H9 (cell line): ENCODE data around the gene CERKL. TPM values are rescaled to one million over a fixed set of nuclear protein-coding genes. Genes with fewer than 3 reads are reported as not detected.

ENCODE experiments used
- DNase-seq: peaks from one replicate; pipeline ENCODE4 v3.0.0-alpha.2; 2017
- H2AFZ ChIP-seq: one replicate; pipeline ENCODE4 v1.6.1; 2013; ENCODE audit warnings: mild to moderate bottlenecking, low read length, control low read depth, moderate library complexity
- H2AK5ac ChIP-seq: 2 replicates; pipeline ENCODE4 v1.6.1; 2013; ENCODE audit warnings: low read length, control low read depth, mixed read lengths; ENCODE audit not compliant: insufficient read length
- H2BK120ac ChIP-seq: one replicate; pipeline ENCODE4 v1.6.1; 2013; ENCODE audit warnings: low read depth, mild to moderate bottlenecking, low read length, control low read depth, inconsistent platforms; ENCODE audit not compliant: poor library complexity, severe bottlenecking
- H2BK12ac ChIP-seq: 2 replicates; pipeline ENCODE4 v1.6.1; 2013; ENCODE audit warnings: low read length, control low read depth, mixed read lengths, low read depth; ENCODE audit not compliant: insufficient read length
- H2BK15ac ChIP-seq: 2 replicates; pipeline ENCODE4 v1.6.1; 2013; ENCODE audit warnings: low read depth, low read length, control low read depth
- H2BK20ac ChIP-seq: one replicate; pipeline ENCODE4 v1.6.1; 2013; ENCODE audit warnings: low read depth, mild to moderate bottlenecking, low read length, control low read depth, inconsistent platforms; ENCODE audit not compliant: poor library complexity, severe bottlenecking
- H2BK5ac ChIP-seq: 2 replicates; pipeline ENCODE4 v1.6.1; 2013; ENCODE audit warnings: low read length, control low read depth, mixed read lengths; ENCODE audit not compliant: insufficient read length
- H3K14ac ChIP-seq: 2 replicates; pipeline ENCODE4 v1.6.1; 2013; ENCODE audit warnings: low read length, control low read depth; ENCODE audit not compliant: insufficient read depth
- H3K18ac ChIP-seq: 2 replicates; pipeline ENCODE4 v1.6.1; 2013; ENCODE audit warnings: low read depth, mild to moderate bottlenecking, mixed read lengths, low read length, control low read depth; ENCODE audit not compliant: insufficient read length
- H3K23ac ChIP-seq: 2 replicates; pipeline ENCODE4 v1.6.1; 2013; ENCODE audit warnings: low read length, control low read depth, mixed read lengths, low read depth; ENCODE audit not compliant: insufficient read length
- H3K23me2 ChIP-seq: 2 replicates; pipeline ENCODE4 v1.6.1; 2013; ENCODE audit warnings: low read depth, mild to moderate bottlenecking, mixed read lengths, low read length, control low read depth; ENCODE audit not compliant: insufficient read length, poor library complexity, severe bottlenecking
- H3K27ac ChIP-seq: 2 replicates; pipeline ENCODE4 v1.5.1; 2013; ENCODE audit warnings: low read length, control low read depth, mixed read lengths, low read depth; ENCODE audit not compliant: insufficient read length
- H3K27me3 ChIP-seq: 2 replicates; pipeline ENCODE4 v1.6.1; 2013; ENCODE audit warnings: low read length, control low read depth, inconsistent platforms; ENCODE audit not compliant: insufficient read depth
- H3K4ac ChIP-seq: 2 replicates; pipeline ENCODE4 v1.6.1; 2013; ENCODE audit warnings: low read depth, mild to moderate bottlenecking, control low read depth, inconsistent platforms, low read length, moderate library complexity
- H3K4me1 ChIP-seq: 2 replicates; pipeline ENCODE4 v1.6.1; 2013; ENCODE audit warnings: low read length, control low read depth, inconsistent platforms; ENCODE audit not compliant: insufficient read depth
- H3K4me2 ChIP-seq: 2 replicates; pipeline ENCODE4 v1.6.1; 2013; ENCODE audit warnings: low read length, control low read depth, mixed read lengths; ENCODE audit not compliant: insufficient read length, insufficient read depth
- H3K56ac ChIP-seq: 2 replicates; pipeline ENCODE4 v1.6.1; 2013; ENCODE audit warnings: low read depth, mild to moderate bottlenecking, mixed read lengths, low read length, control low read depth; ENCODE audit not compliant: insufficient read length
- H3K79me1 ChIP-seq: 2 replicates; pipeline ENCODE4 v1.6.1; 2013; ENCODE audit warnings: low read depth, mild to moderate bottlenecking, moderate library complexity, low read length, control low read depth, inconsistent platforms; ENCODE audit not compliant: insufficient read depth, poor library complexity, severe bottlenecking
- H3K79me2 ChIP-seq: 2 replicates; pipeline ENCODE4 v1.6.1; 2013; ENCODE audit warnings: low read length, control low read depth, inconsistent platforms; ENCODE audit not compliant: insufficient read depth
- H3K9ac ChIP-seq: 2 replicates; pipeline ENCODE4 v1.6.1; 2013; ENCODE audit warnings: low read length, control low read depth, mixed read lengths; ENCODE audit not compliant: insufficient read length; ENCODE audit errors: extremely low read depth
- H3K9me3 ChIP-seq: one replicate; pipeline ENCODE4 v1.6.1; 2013; ENCODE audit warnings: low read depth, low read length, inconsistent platforms; ENCODE audit not compliant: control insufficient read depth
- H3T11ph ChIP-seq: one replicate; pipeline ENCODE4 v1.6.1; 2013; ENCODE audit warnings: mild to moderate bottlenecking, low read length, control low read depth, inconsistent platforms
- H4K20me1 ChIP-seq: one replicate; pipeline ENCODE4 v1.6.1; 2013; ENCODE audit not compliant: control insufficient read depth, insufficient read length, insufficient read depth
- H4K5ac ChIP-seq: 2 replicates; pipeline ENCODE4 v1.6.1; 2013; ENCODE audit warnings: low read depth, mild to moderate bottlenecking, mixed read lengths, low read length, control low read depth; ENCODE audit not compliant: insufficient read length
- H4K8ac ChIP-seq: replicated peaks from 2 replicates; pipeline ENCODE4 v1.6.1; 2013; ENCODE audit warnings: low read length, control low read depth, mixed read lengths, low read depth; ENCODE audit not compliant: insufficient read length
- H4K91ac ChIP-seq: 2 replicates; pipeline ENCODE4 v1.6.1; 2013; ENCODE audit warnings: low read depth, mild to moderate bottlenecking, moderate library complexity, mixed read lengths, low read length, control low read depth; ENCODE audit not compliant: insufficient read length
- H3K27ac Mint-ChIP-seq, 3 experiments: 2 replicates in 2 of 3; 3 replicates in 1 of 3; pipeline ENCODE4 v1.8.0; 2020 to 2021; ENCODE audit warnings: mixed read lengths in 3 of 3, mild to moderate bottlenecking in 1 of 3, moderate library complexity in 1 of 3
- H3K27me3 Mint-ChIP-seq: 2 replicates; pipeline ENCODE4 v1.8.0; 2021; ENCODE audit warnings: low read depth, mild to moderate bottlenecking, moderate library complexity, mixed read lengths
- H3K36me3 Mint-ChIP-seq, 3 experiments: 2 replicates in 2 of 3; 3 replicates in 1 of 3; pipeline ENCODE4 v1.8.0; 2020 to 2021; ENCODE audit warnings: low read depth in 3 of 3, mixed read lengths in 3 of 3; ENCODE audit not compliant: insufficient read depth in 1 of 3
- H3K4me1 Mint-ChIP-seq, 2 experiments: 2 replicates each; pipeline ENCODE4 v1.8.0; 2020; ENCODE audit warnings: mixed read lengths in 2 of 2
- H3K4me3 Mint-ChIP-seq, 2 experiments: 2 replicates in 1 of 2; 3 replicates in 1 of 2; pipeline ENCODE4 v1.8.0; 2020 to 2021; ENCODE audit warnings: mild to moderate bottlenecking in 2 of 2, mixed read lengths in 2 of 2, moderate library complexity in 1 of 2
- H3K9me3 Mint-ChIP-seq, 2 experiments: 2 replicates in 1 of 2; 3 replicates in 1 of 2; pipeline ENCODE4 v1.8.0; 2020; ENCODE audit warnings: mild to moderate bottlenecking in 2 of 2, mixed read lengths in 2 of 2, moderate library complexity in 1 of 2
- CTCF ChIP-seq: fragments of 200-600 bp; sonication (generic); conservative IDR thresholded peaks from 3 replicates; pipeline ENCODE4 v1.8.0; 2021; ENCODE audit warnings: antibody characterized with exemption, mild to moderate bottlenecking
- WGBS: extraction: QIAGEN DNeasy Blood & Tissue Kit; methylation state at CpG from one replicate; pipeline ENCODE4 v1.1.7; 2013; ENCODE audit warnings: missing lambda C conversion rate, low lambda C conversion rate, mixed read lengths; ENCODE audit not compliant: insufficient read length; ENCODE audit errors: extremely low coverage; 5-methylcytosine and 5-hydroxymethylcytosine counted together
- total RNA-seq: library from RNA; stranded (reverse); gene quantifications from 2 replicates; pipeline ENCODE4 v1.2.1, GENCODE V29; 2021

The CERKL gene
- total RNA-seq, 1 experiment from 2014 or later = not detected

- no peak overlapping the region for H4K5ac ChIP-seq
- H2AK5ac ChIP-seq = no peak overlapping the region
- no peak overlapping the region for H3K18ac ChIP-seq
- H4K20me1 ChIP-seq = no peaks in the 10 kb centered on the region
- H3K4me1 ChIP-seq = no peaks in the 10 kb centered on the region
- H3K27me3 Mint-ChIP-seq = peaks cover 62% of the 10 kb centered on the region
- no peak overlapping the region for H3K23ac ChIP-seq
- H3K36me3 Mint-ChIP-seq = no peaks in the 10 kb centered on the region
- H3K14ac ChIP-seq = no peak overlapping the region
- no peak overlapping the region for H2BK15ac ChIP-seq
- H3T11ph ChIP-seq = no peak overlapping the region
- H2BK20ac ChIP-seq = no peak overlapping the region
- no peak overlapping the region for H2BK12ac ChIP-seq
- H4K8ac ChIP-seq = no peak overlapping the region
- no peak overlapping the region for H3K27ac ChIP-seq
- H3K27ac Mint-ChIP-seq = no peak overlapping the region; a peak in 1 of 7 replicates
- H3K9me3 ChIP-seq = no peaks in the 10 kb centered on the region
- no peaks in the 10 kb centered on the region for H3K23me2 ChIP-seq
- H3K4me1 Mint-ChIP-seq = no peaks in the 10 kb centered on the region
- DNase-seq = no peak
- H3K4me2 ChIP-seq = no peak overlapping the region
- no peak overlapping the region for H3K4ac ChIP-seq
- WGBS = no CpG with 5 or more reads among the region's 4 CpGs
- no peak overlapping the region for H3K9ac ChIP-seq
- no peak overlapping the region for H4K91ac ChIP-seq
- TF ChIP-seq CTCF = no peak
- H3K56ac ChIP-seq = no peak overlapping the region
- H3K27me3 ChIP-seq = no peaks in the 10 kb centered on the region; the same call in 1 of the 2 replicates
- no peak overlapping the region for H2BK120ac ChIP-seq
- H3K9me3 Mint-ChIP-seq = no peaks in the 10 kb centered on the region
- H3K4me3 Mint-ChIP-seq = no peak overlapping the region
- H2AFZ ChIP-seq = no peak overlapping the region
- H3K79me2 ChIP-seq = no peaks in the 10 kb centered on the region
- no peak overlapping the region for H2BK5ac ChIP-seq
- no peaks in the 10 kb centered on the region for H3K79me1 ChIP-seq
Measured at GRCh38 chr2:181649436-181649979, 7.4 kb downstream of the CERKL start.
